ENCODE results near the gene CRISPLD2. TPM values are rescaled to one million over a fixed set of nuclear protein-coding genes. Genes with fewer than 3 reads are reported as not detected.

CRISPLD2 gene
- total RNA-seq, 1 donor from 2014 or later, result not detected

GRCh38 chr16:84839956-84840355 lies 20.2 kb downstream of the CRISPLD2 start:
- Mint-ChIP-seq H3K27ac (no peak overlapping the region), H3K27me3 (peaks cover 35% of the 10 kb centered on the region), H3K4me1 (no peaks in the 10 kb centered on the region), H3K9me3 (no peaks in the 10 kb centered on the region), H3K36me3 (ENCODE audit: low read depth) (no peaks in the 10 kb centered on the region), H3K4me3 (no peak overlapping the region)
- ChIA-PET POLR2A (no interaction called here), CTCF (no interaction called here)
- ATAC-seq (ENCODE audit: low read depth) (no peak), DNase-seq (no peak)
- intact Hi-C loops (cut with micrococcal nuclease), result no loop called here
- TF ChIP-seq CTCF (IDR thresholded peaks at IDR 0.05), result no peak

- CTCF ChIA-PET, result no interaction called here
- DNase-seq, result no peak
- Mint-ChIP-seq H3K27ac (no peak overlapping the region), H3K4me3 (no peak overlapping the region), H3K27me3 (peaks cover 35% of the 10 kb centered on the region), H3K4me1 (no peaks in the 10 kb centered on the region), H3K9me3 (no peaks in the 10 kb centered on the region), H3K36me3 (ENCODE audit: low read depth) (no peaks in the 10 kb centered on the region)
- intact Hi-C loops (cut with micrococcal nuclease), result no loop called here
- POLR2A ChIA-PET, result no interaction called here
- no peak for ATAC-seq (ENCODE audit: low read depth)
- TF ChIP-seq CTCF (IDR thresholded peaks at IDR 0.05), result no peak
These were observed 21.2 kb downstream of the CRISPLD2 start for GRCh38 chr16:84840687-84841627.

- intact Hi-C loops (cut with micrococcal nuclease), result no loop called here
- H3K36me3 Mint-ChIP-seq (ENCODE audit: low read depth), result no peaks in the 10 kb centered on the region
- ATAC-seq (ENCODE audit: low read depth), result no peak
- H3K4me1 Mint-ChIP-seq, result no peaks in the 10 kb centered on the region
- no peak for TF ChIP-seq CTCF (IDR thresholded peaks at IDR 0.05)
- ChIA-PET CTCF (no interaction called here), POLR2A (no interaction called here)
- H3K27ac Mint-ChIP-seq, result no peak overlapping the region
- H3K9me3 Mint-ChIP-seq, result no peaks in the 10 kb centered on the region
- DNase-seq, result no peak
- H3K27me3 Mint-ChIP-seq, result peaks cover 40% of the 10 kb centered on the region
- H3K4me3 Mint-ChIP-seq, result no peak overlapping the region
These were observed 22.1 kb downstream of the CRISPLD2 start for GRCh38 chr16:84841787-84842300.

- DNase-seq, result no peak
- POLR2A ChIA-PET, result no interaction called here
- no peaks in the 10 kb centered on the region for H3K36me3 Mint-ChIP-seq (ENCODE audit: low read depth)
- ATAC-seq (ENCODE audit: low read depth), result no peak
- no peak overlapping the region for H3K27ac Mint-ChIP-seq
- no peak for TF ChIP-seq CTCF (IDR thresholded peaks at IDR 0.05)
- H3K4me1 Mint-ChIP-seq, result no peaks in the 10 kb centered on the region
- CTCF ChIA-PET, result no interaction called here
- H3K27me3 Mint-ChIP-seq, result peaks cover 40% of the 10 kb centered on the region
- no peak overlapping the region for H3K4me3 Mint-ChIP-seq
- no peaks in the 10 kb centered on the region for H3K9me3 Mint-ChIP-seq
- intact Hi-C loops (cut with micrococcal nuclease), result no loop called here
These were observed 22.8 kb downstream of the CRISPLD2 start for GRCh38 chr16:84842516-84843148.

All from activated B cell treated with CpG ODN at 0.5 μM for 24 hours (primary cell).